H9 (cell line): ENCODE results near the gene ZNF281. TPM values are rescaled to one million over a fixed set of nuclear protein-coding genes. Genes with fewer than 3 reads are reported as not detected.

Experiments
- DNase-seq: peaks from one replicate; pipeline ENCODE4 v3.0.0-alpha.2; 2017
- H2AFZ ChIP-seq: one replicate; pipeline ENCODE4 v1.6.1; 2013; ENCODE audit warnings: mild to moderate bottlenecking, low read length, control low read depth, moderate library complexity
- H2AK5ac ChIP-seq: 2 replicates; pipeline ENCODE4 v1.6.1; 2013; ENCODE audit warnings: low read length, control low read depth, mixed read lengths; ENCODE audit not compliant: insufficient read length
- H2BK120ac ChIP-seq: one replicate; pipeline ENCODE4 v1.6.1; 2013; ENCODE audit warnings: low read depth, mild to moderate bottlenecking, low read length, control low read depth, inconsistent platforms; ENCODE audit not compliant: poor library complexity, severe bottlenecking
- H2BK12ac ChIP-seq: 2 replicates; pipeline ENCODE4 v1.6.1; 2013; ENCODE audit warnings: low read length, control low read depth, mixed read lengths, low read depth; ENCODE audit not compliant: insufficient read length
- H2BK15ac ChIP-seq: 2 replicates; pipeline ENCODE4 v1.6.1; 2013; ENCODE audit warnings: low read depth, low read length, control low read depth
- H2BK20ac ChIP-seq: one replicate; pipeline ENCODE4 v1.6.1; 2013; ENCODE audit warnings: low read depth, mild to moderate bottlenecking, low read length, control low read depth, inconsistent platforms; ENCODE audit not compliant: poor library complexity, severe bottlenecking
- H2BK5ac ChIP-seq: 2 replicates; pipeline ENCODE4 v1.6.1; 2013; ENCODE audit warnings: low read length, control low read depth, mixed read lengths; ENCODE audit not compliant: insufficient read length
- H3K14ac ChIP-seq: 2 replicates; pipeline ENCODE4 v1.6.1; 2013; ENCODE audit warnings: low read length, control low read depth; ENCODE audit not compliant: insufficient read depth
- H3K18ac ChIP-seq: 2 replicates; pipeline ENCODE4 v1.6.1; 2013; ENCODE audit warnings: low read depth, mild to moderate bottlenecking, mixed read lengths, low read length, control low read depth; ENCODE audit not compliant: insufficient read length
- H3K23ac ChIP-seq: 2 replicates; pipeline ENCODE4 v1.6.1; 2013; ENCODE audit warnings: low read length, control low read depth, mixed read lengths, low read depth; ENCODE audit not compliant: insufficient read length
- H3K23me2 ChIP-seq: 2 replicates; pipeline ENCODE4 v1.6.1; 2013; ENCODE audit warnings: low read depth, mild to moderate bottlenecking, mixed read lengths, low read length, control low read depth; ENCODE audit not compliant: insufficient read length, poor library complexity, severe bottlenecking
- H3K27ac ChIP-seq: 2 replicates; pipeline ENCODE4 v1.5.1; 2013; ENCODE audit warnings: low read length, control low read depth, mixed read lengths, low read depth; ENCODE audit not compliant: insufficient read length
- H3K27me3 ChIP-seq: 2 replicates; pipeline ENCODE4 v1.6.1; 2013; ENCODE audit warnings: low read length, control low read depth, inconsistent platforms; ENCODE audit not compliant: insufficient read depth
- H3K4ac ChIP-seq: 2 replicates; pipeline ENCODE4 v1.6.1; 2013; ENCODE audit warnings: low read depth, mild to moderate bottlenecking, control low read depth, inconsistent platforms, low read length, moderate library complexity
- H3K4me1 ChIP-seq: 2 replicates; pipeline ENCODE4 v1.6.1; 2013; ENCODE audit warnings: low read length, control low read depth, inconsistent platforms; ENCODE audit not compliant: insufficient read depth
- H3K4me2 ChIP-seq: 2 replicates; pipeline ENCODE4 v1.6.1; 2013; ENCODE audit warnings: low read length, control low read depth, mixed read lengths; ENCODE audit not compliant: insufficient read length, insufficient read depth
- H3K56ac ChIP-seq: 2 replicates; pipeline ENCODE4 v1.6.1; 2013; ENCODE audit warnings: low read depth, mild to moderate bottlenecking, mixed read lengths, low read length, control low read depth; ENCODE audit not compliant: insufficient read length
- H3K79me1 ChIP-seq: 2 replicates; pipeline ENCODE4 v1.6.1; 2013; ENCODE audit warnings: low read depth, mild to moderate bottlenecking, moderate library complexity, low read length, control low read depth, inconsistent platforms; ENCODE audit not compliant: insufficient read depth, poor library complexity, severe bottlenecking
- H3K79me2 ChIP-seq: 2 replicates; pipeline ENCODE4 v1.6.1; 2013; ENCODE audit warnings: low read length, control low read depth, inconsistent platforms; ENCODE audit not compliant: insufficient read depth
- H3K9ac ChIP-seq: 2 replicates; pipeline ENCODE4 v1.6.1; 2013; ENCODE audit warnings: low read length, control low read depth, mixed read lengths; ENCODE audit not compliant: insufficient read length; ENCODE audit errors: extremely low read depth
- H3K9me3 ChIP-seq: one replicate; pipeline ENCODE4 v1.6.1; 2013; ENCODE audit warnings: low read depth, low read length, inconsistent platforms; ENCODE audit not compliant: control insufficient read depth
- H3T11ph ChIP-seq: one replicate; pipeline ENCODE4 v1.6.1; 2013; ENCODE audit warnings: mild to moderate bottlenecking, low read length, control low read depth, inconsistent platforms
- H4K20me1 ChIP-seq: one replicate; pipeline ENCODE4 v1.6.1; 2013; ENCODE audit not compliant: control insufficient read depth, insufficient read length, insufficient read depth
- H4K5ac ChIP-seq: 2 replicates; pipeline ENCODE4 v1.6.1; 2013; ENCODE audit warnings: low read depth, mild to moderate bottlenecking, mixed read lengths, low read length, control low read depth; ENCODE audit not compliant: insufficient read length
- H4K8ac ChIP-seq: replicated peaks from 2 replicates; pipeline ENCODE4 v1.6.1; 2013; ENCODE audit warnings: low read length, control low read depth, mixed read lengths, low read depth; ENCODE audit not compliant: insufficient read length
- H4K91ac ChIP-seq: 2 replicates; pipeline ENCODE4 v1.6.1; 2013; ENCODE audit warnings: low read depth, mild to moderate bottlenecking, moderate library complexity, mixed read lengths, low read length, control low read depth; ENCODE audit not compliant: insufficient read length
- H3K27ac Mint-ChIP-seq, 3 experiments: 2 replicates in 2 of 3; 3 replicates in 1 of 3; pipeline ENCODE4 v1.8.0; 2020 to 2021; ENCODE audit warnings: mixed read lengths in 3 of 3, mild to moderate bottlenecking in 1 of 3, moderate library complexity in 1 of 3
- H3K27me3 Mint-ChIP-seq: 2 replicates; pipeline ENCODE4 v1.8.0; 2021; ENCODE audit warnings: low read depth, mild to moderate bottlenecking, moderate library complexity, mixed read lengths
- H3K36me3 Mint-ChIP-seq, 3 experiments: 2 replicates in 2 of 3; 3 replicates in 1 of 3; pipeline ENCODE4 v1.8.0; 2020 to 2021; ENCODE audit warnings: low read depth in 3 of 3, mixed read lengths in 3 of 3; ENCODE audit not compliant: insufficient read depth in 1 of 3
- H3K4me1 Mint-ChIP-seq, 2 experiments: 2 replicates each; pipeline ENCODE4 v1.8.0; 2020; ENCODE audit warnings: mixed read lengths in 2 of 2
- H3K4me3 Mint-ChIP-seq, 2 experiments: 2 replicates in 1 of 2; 3 replicates in 1 of 2; pipeline ENCODE4 v1.8.0; 2020 to 2021; ENCODE audit warnings: mild to moderate bottlenecking in 2 of 2, mixed read lengths in 2 of 2, moderate library complexity in 1 of 2
- H3K9me3 Mint-ChIP-seq, 2 experiments: 2 replicates in 1 of 2; 3 replicates in 1 of 2; pipeline ENCODE4 v1.8.0; 2020; ENCODE audit warnings: mild to moderate bottlenecking in 2 of 2, mixed read lengths in 2 of 2, moderate library complexity in 1 of 2
- CTCF ChIP-seq: fragments of 200-600 bp; sonication (generic); conservative IDR thresholded peaks from 3 replicates; pipeline ENCODE4 v1.8.0; 2021; ENCODE audit warnings: antibody characterized with exemption, mild to moderate bottlenecking
- WGBS: extraction: QIAGEN DNeasy Blood & Tissue Kit; methylation state at CpG from one replicate; pipeline ENCODE4 v1.1.7; 2013; ENCODE audit warnings: missing lambda C conversion rate, low lambda C conversion rate, mixed read lengths; ENCODE audit not compliant: insufficient read length; ENCODE audit errors: extremely low coverage; 5-methylcytosine and 5-hydroxymethylcytosine counted together
- total RNA-seq: library from RNA; stranded (reverse); gene quantifications from 2 replicates; pipeline ENCODE4 v1.2.1, GENCODE V29; 2021

The ZNF281 gene
- total RNA-seq, 1 experiment from 2014 or later: 75.2 TPM

- Histone ChIP-seq H3K4me1 (peaks cover 32% of the 10 kb centered on the region), H3K27ac (peak overlapping the region; percentile 80)
- H3K4me1 Mint-ChIP-seq: peaks cover 49 to 53% of the 10 kb centered on the region in 2 experiments
Observed at GRCh38 chr1:200365897-200366426, 43.9 kb downstream of the ZNF281 start.

More at GRCh38 chr1:200365897-200366426, 43.9 kb downstream of the ZNF281 start:
- H3K27me3 Mint-ChIP-seq: no peaks in the 10 kb centered on the region
- peak overlapping the region; percentile 65 to 95 (median 89); a peak in 5 of 7 replicates for H3K27ac Mint-ChIP-seq
- Histone ChIP-seq H4K5ac (no peak overlapping the region), H3K23ac (no peak overlapping the region), H2BK5ac (no peak overlapping the region), H2BK20ac (no peak overlapping the region), H3K56ac (no peak overlapping the region), H3K18ac (no peak overlapping the region), H4K20me1 (no peaks in the 10 kb centered on the region), H3K4ac (no peak overlapping the region), H3K4me2 (peak overlapping the region; percentile 28), H3K79me2 (no peaks in the 10 kb centered on the region), H2BK120ac (no peak overlapping the region), H4K8ac (no peak overlapping the region), H2AK5ac (no peak overlapping the region), H2AFZ (no peak overlapping the region), H2BK15ac (no peak overlapping the region), H3K79me1 (no peaks in the 10 kb centered on the region), H3K27me3 (no peaks in the 10 kb centered on the region), H3T11ph (no peak overlapping the region), H3K23me2 (no peaks in the 10 kb centered on the region), H4K91ac (no peak overlapping the region), H3K9me3 (no peaks in the 10 kb centered on the region), H3K14ac (no peak overlapping the region), H3K9ac (no peak overlapping the region), H2BK12ac (no peak overlapping the region)
- H3K36me3 Mint-ChIP-seq: peaks cover 22 to 27% (median 25%) of the 10 kb centered on the region in 3 experiments
- H3K9me3 Mint-ChIP-seq: no peaks in the 10 kb centered on the region
- DNase-seq: no peak
- H3K4me3 Mint-ChIP-seq: peak overlapping the region in 1 of 2 experiments; percentile 59; a peak in 2 of 5 replicates
- no CpG with 5 or more reads among the region's 2 CpGs for WGBS
- TF ChIP-seq CTCF: peak; percentile 49; the same call in 2 of the 3 replicates
